ENCODE measurements around the gene VSIG10L2.

- no peak for TF ChIP-seq CTCF (IDR thresholded peaks at IDR 0.05)
- TF ChIP-seq POLR2A (IDR thresholded peaks at IDR 0.05) = no peak
Observed at GRCh38 chr11:125945797-125946520, at the start of gene VSIG10L2.

Measured in esophagus squamous epithelium (tissue), 4 donors.